Pancreas (tissue), 10 donors: ENCODE measurements around the gene C8G. TPM values are rescaled to one million over a fixed set of nuclear protein-coding genes. Genes with fewer than 3 reads are reported as not detected.

ENCODE experiments used
- ATAC-seq, 4 donors: fragments of 200-7000 bp; cut with Tn5 transposase; one replicate each; pipeline versions ENCODE4 v1.8.0 to v1.9.1; 2020; ENCODE audit warnings: mild to moderate bottlenecking in 4 of 4, moderate library complexity in 4 of 4
- DNase-seq, 6 donors: peaks; one replicate each; pipeline ENCODE4 v3.0.0-alpha.2; 2020
- FAIRE-seq: peaks from 2 replicates; lab custom pipeline; 2012; peaks lifted over from hg19 to GRCh38; lab: Jason Lieb, UNC
- H3K27ac ChIP-seq, 4 donors: fragments of 200-600 bp; sonication (generic); 1 replicate in 3 of 4; 2 replicates in 1 of 4; pipeline versions ENCODE4 v1.5.0 to v1.8.0; 2020
- H3K27me3 ChIP-seq, 4 donors: fragments of 200-600 bp; one replicate each; pipeline ENCODE4 v1.8.0; 2021
- H3K36me3 ChIP-seq, 3 donors: fragments of 200-600 bp; sonication (generic) in 1 of 3; one replicate each; pipeline versions ENCODE4 v1.5.0 to v1.8.0; 2020 to 2021
- H3K4me1 ChIP-seq, 3 donors: fragments of 200-600 bp; one replicate each; pipeline ENCODE4 v1.8.0; 2021
- H3K4me3 ChIP-seq, 4 donors: fragments of 200-600 bp; sonication (generic) in 2 of 4; one replicate each; pipeline versions ENCODE4 v1.5.0 to v1.8.0; 2020 to 2021
- H3K9me3 ChIP-seq, 4 donors: fragments of 200-600 bp; one replicate each; pipeline ENCODE4 v1.8.0; 2021
- CTCF ChIP-seq, 4 donors: fragments of 200-600 bp; sonication (generic) in 3 of 4; IDR thresholded peaks; one replicate each; pipeline versions ENCODE4 v1.5.0 to v1.8.0; 2021; ENCODE audit warnings: antibody characterized with exemption in 4 of 4
- WGBS, 2 donors: extraction: QIAGEN DNeasy Blood & Tissue Kit; methylation state at CpG; one replicate each; pipeline ENCODE4 v1.1.7; 2013; 5-methylcytosine and 5-hydroxymethylcytosine counted together
- intact Hi-C, 3 donors: fragments of 100-400 bp; cut with DNase I; formaldehyde crosslinking; loops; one replicate each; pipeline versions ENCODE4 v1.11.1 to v1.14.2; 2022
- polyA plus RNA-seq, 2 donors: library from polyadenylated mRNA; stranded (reverse); fragments of 200-250 nt; gene quantifications; one replicate each; pipeline ENCODE4 v1.2.3, GENCODE V29; 2013
- total RNA-seq, 6 donors: library from RNA; stranded (reverse); fragmentation: NEBNext Ultra II Directional in 4 of 6; extraction: Animal tissue kit (Norgen Biotek cat#: 25700) in 4 of 6; gene quantifications; one replicate each; pipeline versions ENCODE4 v1.2.1 to v1.2.4, GENCODE V29; 2021 to 2023
- donor health status: healthy with polysubstance abuse.
- donor health status: DM: no; HTN: no; CAD: no; lungs with moderate emphysema.
- donor health status: DM: no; HTN: no; CAD: no.
- donor health status: control.
- donor health status: control.
- donor health status: Bipolar disorder and iron deficiency.
- donor health status: DM: yes; HTN: yes; CAD: no.
- donor health status: DM: no; HTN: no; CAD: no.
- donor health status: DM: no; HTN: no; CAD: no.
- donor health status: DM: yes; HTN: yes; CAD: no.

Gene C8G
- total and polyA plus RNA-seq, 8 donors, result 0.24 to 5.0 (median 0.84) TPM; not detected in 1

- H3K4me1 ChIP-seq, result no peaks in the 10 kb centered on the region
- H3K27me3 ChIP-seq, result no peaks in the 10 kb centered on the region
- FAIRE-seq, result no peak
- H3K4me3 ChIP-seq, result no peak overlapping the region
- peaks cover 0 to 9% (median 0%) of the 10 kb centered on the region in 3 donors for H3K36me3 ChIP-seq
- WGBS, 2 donors, result 90% methylated on average over 12 of the region's 12 CpGs
- no peaks in the 10 kb centered on the region for H3K9me3 ChIP-seq
- peak in 1 of 6 donors; percentile 41 for DNase-seq
- no peak overlapping the region for H3K27ac ChIP-seq
- no peak for ATAC-seq
- intact Hi-C loops, result no loop called here
- no peak for TF ChIP-seq CTCF (IDR thresholded peaks at IDR 0.05)
Observed at GRCh38 chr9:136910901-136911245, 34.2 kb upstream of the C8G start.

GRCh38 chr9:136913701-136914438 is 31.2 kb upstream of the C8G start:
- no peak for TF ChIP-seq CTCF (IDR thresholded peaks at IDR 0.05)
- Histone ChIP-seq H3K27ac (no peak overlapping the region), H3K36me3 (peaks cover 0 to 11% (median 0%) of the 10 kb centered on the region in 3 donors), H3K4me1 (no peaks in the 10 kb centered on the region), H3K27me3 (no peaks in the 10 kb centered on the region), H3K4me3 (no peak overlapping the region), H3K9me3 (no peaks in the 10 kb centered on the region)
- peak in 1 of 6 donors; percentile 45 for DNase-seq
- ATAC-seq, result no peak
- WGBS, 2 donors, result 90% methylated on average over 17 of the region's 17 CpGs
- no peak for FAIRE-seq
- intact Hi-C loops, result no loop called here

GRCh38 chr9:136915632-136916329 is 29.3 kb upstream of the C8G start:
- Histone ChIP-seq H3K36me3 (peaks cover 0 to 6% (median 3%) of the 10 kb centered on the region in 3 donors), H3K27me3 (no peaks in the 10 kb centered on the region), H3K4me1 (no peaks in the 10 kb centered on the region), H3K4me3 (no peak overlapping the region), H3K27ac (no peak overlapping the region), H3K9me3 (no peaks in the 10 kb centered on the region)
- WGBS, 2 donors, result 85 to 91% methylated on average over 21 of the region's 21 CpGs
- intact Hi-C loops, result no loop called here
- TF ChIP-seq CTCF (IDR thresholded peaks at IDR 0.05), result no peak
- ATAC-seq (no peak), FAIRE-seq (no peak), DNase-seq (no peak)

- no peaks in the 10 kb centered on the region for H3K4me1 ChIP-seq
- FAIRE-seq, result no peak
- no peak overlapping the region for H3K4me3 ChIP-seq
- H3K9me3 ChIP-seq, result no peaks in the 10 kb centered on the region
- peak in 1 of 6 donors; percentile 46 for DNase-seq
- no peak for ATAC-seq
- intact Hi-C loops, result no loop called here
- H3K27me3 ChIP-seq, result no peaks in the 10 kb centered on the region
- no peak for TF ChIP-seq CTCF (IDR thresholded peaks at IDR 0.05)
- H3K27ac ChIP-seq, result no peak overlapping the region
- 93% methylated on average over 32 of the region's 32 CpGs for WGBS, 2 donors
- H3K36me3 ChIP-seq, result peaks cover 0 to 6% (median 6%) of the 10 kb centered on the region in 3 donors
Observed at GRCh38 chr9:136916330-136917184, 28.5 kb upstream of the C8G start.
